ENCODE data around the gene SCML1.

The SCML1 gene

GRCh38 chrX:17788956-17789562, 51.8 kb downstream of the SCML1 start:
- no peak for DNase-seq

DNA sequence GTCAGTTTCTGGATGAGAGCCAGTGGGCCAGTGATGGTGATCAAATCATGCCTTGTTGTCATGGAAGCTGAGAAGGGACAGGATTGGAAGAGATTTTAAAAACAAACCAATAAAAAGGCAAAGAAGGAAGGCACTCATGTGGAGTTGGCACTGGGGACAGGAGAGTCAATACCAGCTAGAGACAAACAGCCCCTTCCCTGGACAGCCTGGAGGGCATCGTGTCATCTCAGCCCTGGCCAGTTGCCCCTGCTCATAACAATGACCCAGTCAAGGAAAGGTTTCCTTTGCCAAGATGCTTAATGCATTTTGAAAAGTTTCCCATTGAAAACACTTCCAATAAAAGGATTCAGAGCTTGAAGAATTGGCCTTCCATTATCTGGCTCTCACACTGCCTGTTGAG, 55.5 kb downstream of the SCML1 start:
- DNase-seq = peak in 9 of 56 donors; percentile 1 to 26 (median 2)

DNA sequence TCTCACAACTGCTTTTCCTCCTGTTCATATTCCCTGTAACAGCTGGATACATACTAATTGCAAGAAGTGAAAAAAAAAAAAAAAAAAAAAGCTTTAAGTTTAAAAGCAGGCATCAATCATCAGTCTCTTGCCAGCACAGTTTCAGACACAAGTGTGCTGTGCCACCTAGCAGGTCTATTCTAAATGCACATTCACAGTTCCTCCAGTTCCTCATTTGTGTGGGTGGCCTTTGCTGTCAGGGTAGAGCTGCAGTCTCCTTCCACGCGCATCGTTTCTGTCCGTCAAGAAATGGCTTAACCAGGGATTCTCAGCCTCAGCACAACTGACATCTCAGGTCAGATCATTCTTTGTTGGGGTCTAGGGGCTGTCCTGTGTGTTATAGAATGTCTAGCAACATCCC, 61.6 kb downstream of the SCML1 start:
- DNase-seq = peak in 4 of 56 donors; percentile 1 to 4 (median 4)

DNA sequence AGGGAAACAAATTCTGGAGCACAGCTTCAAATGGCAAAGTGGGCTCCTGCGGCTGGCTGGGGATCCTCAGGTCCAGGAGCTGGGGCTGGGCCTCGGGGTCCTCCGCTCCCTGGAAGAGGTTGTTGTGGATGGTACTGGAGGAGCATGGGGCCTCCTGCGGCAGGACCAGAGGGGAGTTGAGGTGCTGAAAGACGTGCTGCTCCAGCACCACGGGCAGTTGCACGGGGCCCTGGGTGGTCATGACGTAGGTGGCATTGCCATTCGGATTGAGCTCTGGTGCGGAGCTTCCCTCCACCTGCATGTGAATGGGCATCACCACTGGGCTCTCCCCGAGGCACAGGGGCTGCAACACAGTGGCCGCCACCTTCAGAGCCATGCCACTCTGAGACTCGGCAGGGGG, 64.1 kb downstream of the SCML1 start:
- no peak for DNase-seq

DNA sequence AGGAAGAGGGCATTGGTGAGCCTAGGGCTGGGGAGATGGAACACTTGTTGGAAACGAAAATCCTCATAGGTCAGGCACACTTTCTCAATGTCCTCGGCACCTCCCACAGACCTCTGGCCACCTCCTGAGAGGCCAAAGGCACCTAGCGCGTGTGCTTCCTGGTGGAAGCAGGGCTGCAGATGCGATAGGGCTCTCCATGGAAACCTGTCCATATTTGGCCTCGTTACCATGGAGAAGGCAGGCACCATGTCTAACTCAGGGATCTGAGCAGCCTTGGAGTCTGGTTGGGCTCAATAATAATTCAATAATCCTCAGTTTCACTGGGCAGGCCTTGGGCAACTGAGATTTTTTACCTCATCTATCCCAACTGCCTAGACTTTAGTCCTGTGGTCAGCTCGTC, 65.5 kb downstream of the SCML1 start:
- DNase-seq = no peak

DNA sequence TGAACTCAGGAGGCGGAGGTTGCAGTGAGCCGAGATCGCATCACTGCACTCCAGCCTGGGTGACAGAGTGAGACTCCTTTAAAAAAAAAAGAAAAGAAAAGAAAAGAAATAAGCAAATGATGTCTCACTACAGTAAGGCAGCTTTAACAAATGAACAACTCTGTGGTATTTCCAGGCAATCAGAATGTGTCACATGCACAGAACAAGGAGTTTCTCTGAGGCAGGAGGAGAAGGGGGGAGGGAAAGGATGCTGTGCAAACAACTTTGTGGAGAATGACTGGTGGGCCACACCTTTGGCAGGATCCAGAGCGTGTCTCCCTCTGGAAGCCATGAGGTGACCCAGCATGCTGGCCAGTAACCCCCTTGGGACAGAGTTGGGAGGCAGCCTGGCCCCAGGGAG, 66.2 kb downstream of the SCML1 start:
- peak in 1 of 56 donors; percentile 4 for DNase-seq
